A549 (cell line): ENCODE data around the gene BIN1.

Experiments used
- HDAC2 ChIP-seq: fragments of 200-600 bp; sonication (generic); IDR thresholded peaks from 2 replicates; pipeline ENCODE4 v1.6.1; 2016
- POLR2A ChIP-seq: IDR thresholded peaks from 2 replicates; pipeline ENCODE4 v1.6.1; 2012; ENCODE audit warnings: mild to moderate bottlenecking, low read length
- POLR2AphosphoS2 ChIP-seq: conservative IDR thresholded peaks from 2 replicates; pipeline ENCODE4 v1.6.1; 2012; ENCODE audit warnings: low read length, improper control_type of control experiment, inconsistent platforms
- TF ChIP-seq, protein P1 (sequence below): fragments of >200 bp; sonication (Bioruptor Twin); formaldehyde crosslinking; IDR thresholded peaks from 3 replicates; pipeline ENCODE4 v1.5.1; 2016

DNA sequence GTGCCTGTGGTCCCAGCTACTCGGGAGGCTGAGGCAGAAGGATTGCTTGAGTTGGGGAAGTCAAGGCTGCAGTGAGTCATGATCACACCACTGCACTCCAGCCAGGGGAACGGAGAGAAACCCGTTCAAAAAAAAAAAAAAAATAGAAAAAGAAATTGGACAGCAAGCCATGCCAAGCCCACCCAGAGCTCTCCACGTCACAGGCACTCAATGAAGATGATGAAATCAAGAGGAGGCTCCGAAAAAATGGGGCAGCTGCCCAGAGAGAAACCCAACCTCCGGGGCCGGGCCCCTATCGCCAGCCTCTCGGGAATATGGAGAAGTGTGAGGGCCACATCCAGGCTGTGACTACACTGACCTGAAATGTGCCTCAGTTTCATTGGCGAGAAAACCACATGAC lies 40.0 kb downstream of the BIN1 start:
- TF ChIP-seq, protein P1, sequence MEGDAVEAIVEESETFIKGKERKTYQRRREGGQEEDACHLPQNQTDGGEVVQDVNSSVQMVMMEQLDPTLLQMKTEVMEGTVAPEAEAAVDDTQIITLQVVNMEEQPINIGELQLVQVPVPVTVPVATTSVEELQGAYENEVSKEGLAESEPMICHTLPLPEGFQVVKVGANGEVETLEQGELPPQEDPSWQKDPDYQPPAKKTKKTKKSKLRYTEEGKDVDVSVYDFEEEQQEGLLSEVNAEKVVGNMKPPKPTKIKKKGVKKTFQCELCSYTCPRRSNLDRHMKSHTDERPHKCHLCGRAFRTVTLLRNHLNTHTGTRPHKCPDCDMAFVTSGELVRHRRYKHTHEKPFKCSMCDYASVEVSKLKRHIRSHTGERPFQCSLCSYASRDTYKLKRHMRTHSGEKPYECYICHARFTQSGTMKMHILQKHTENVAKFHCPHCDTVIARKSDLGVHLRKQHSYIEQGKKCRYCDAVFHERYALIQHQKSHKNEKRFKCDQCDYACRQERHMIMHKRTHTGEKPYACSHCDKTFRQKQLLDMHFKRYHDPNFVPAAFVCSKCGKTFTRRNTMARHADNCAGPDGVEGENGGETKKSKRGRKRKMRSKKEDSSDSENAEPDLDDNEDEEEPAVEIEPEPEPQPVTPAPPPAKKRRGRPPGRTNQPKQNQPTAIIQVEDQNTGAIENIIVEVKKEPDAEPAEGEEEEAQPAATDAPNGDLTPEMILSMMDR: no peak
- TF ChIP-seq HDAC2 (no peak), POLR2A (no peak), POLR2AphosphoS2 (no peak)
